CD4-positive, alpha-beta T cell (primary cell): Measurements from ENCODE around the gene MYOF. TPM values are rescaled to one million over a fixed set of nuclear protein-coding genes. Genes with fewer than 3 reads are reported as not detected.

Experiments used
- ATAC-seq: fragments of 200-7000 bp; cut with Tn5 transposase; one replicate; pipeline ENCODE4 v1.10.0; 2022; ENCODE audit warnings: mild to moderate bottlenecking; ENCODE audit not compliant: poor library complexity
- CTCF ChIA-PET: fragments of 350-600 bp; sonication (Branson Sonifier 250); formaldehyde crosslinking; loops from one replicate; lab custom pipeline; 2021; ENCODE audit warnings: antibody characterized with exemption, inconsistent platforms; lab: Charles Lee
- POLR2A ChIA-PET: fragments of 350-600 bp; sonication (Branson Sonifier 250); formaldehyde crosslinking; loops from one replicate; lab custom pipeline; 2021; ENCODE audit warnings: antibody characterized with exemption, inconsistent platforms; lab: Charles Lee
- DNase-seq, 14 experiments: peaks; one replicate each; pipeline ENCODE4 v3.0.0-alpha.2; 2013 to 2020; ENCODE audit warnings: mixed read lengths in 2 of 14
- H3K27ac ChIP-seq, 2 donors: one replicate each; pipeline versions ENCODE4 v1.5.1 to v1.7.0; 2013; ENCODE audit warnings: low read length in 2 of 2, low read depth in 1 of 2, mild to moderate bottlenecking in 1 of 2
- H3K27me3 ChIP-seq, 2 experiments: 1 replicate in 1 of 2; 2 replicates in 1 of 2; pipeline versions ENCODE4 v1.6.1 to v1.7.0; 2013; ENCODE audit warnings: low read length in 2 of 2, control low read depth in 1 of 2, mild to moderate bottlenecking in 1 of 2, moderate library complexity in 1 of 2; ENCODE audit not compliant: insufficient read depth in 2 of 2, control insufficient read depth in 1 of 2
- H3K36me3 ChIP-seq: one replicate; pipeline ENCODE4 v1.6.1; 2013; ENCODE audit warnings: low read length, control low read depth; ENCODE audit not compliant: insufficient read depth
- H3K4me1 ChIP-seq: one replicate; pipeline ENCODE4 v1.6.1; 2013; ENCODE audit warnings: low read length, control low read depth; ENCODE audit not compliant: insufficient read depth
- H3K4me3 ChIP-seq: one replicate; pipeline ENCODE4 v1.5.1; 2013; ENCODE audit warnings: mild to moderate bottlenecking, low read length, moderate library complexity
- H3K9me3 ChIP-seq, 2 experiments: 1 replicate in 1 of 2; 2 replicates in 1 of 2; pipeline versions ENCODE4 v1.6.1 to v1.7.0; 2013; ENCODE audit warnings: low read length in 2 of 2, mild to moderate bottlenecking in 2 of 2, control low read depth in 1 of 2, moderate library complexity in 1 of 2; ENCODE audit not compliant: control insufficient read depth in 1 of 2, insufficient read depth in 1 of 2
- H3K27ac Mint-ChIP-seq: one replicate; pipeline ENCODE4 v1.8.0; 2020; ENCODE audit warnings: mixed read lengths
- H3K27me3 Mint-ChIP-seq: one replicate; pipeline ENCODE4 v1.8.0; 2021; ENCODE audit warnings: mixed read lengths
- H3K36me3 Mint-ChIP-seq: one replicate; pipeline ENCODE4 v1.8.0; 2021; ENCODE audit warnings: low read depth, mixed read lengths
- H3K4me1 Mint-ChIP-seq: one replicate; pipeline ENCODE4 v1.8.0; 2021; ENCODE audit warnings: low read depth, mixed read lengths
- H3K4me3 Mint-ChIP-seq: one replicate; pipeline ENCODE4 v1.8.0; 2020; ENCODE audit warnings: mild to moderate bottlenecking, mixed read lengths
- H3K9me3 Mint-ChIP-seq: one replicate; pipeline ENCODE4 v1.8.0; 2020; ENCODE audit warnings: mixed read lengths
- intact Hi-C, 2 experiments: fragments of 100-400 bp; cut with DNase I in 1 of 2; cut with micrococcal nuclease in 1 of 2; formaldehyde crosslinking; loops; one replicate each; pipeline versions ENCODE4 v1.15.1 to v1.9.0; 2023 to 2025; cut with DNase I, micrococcal nuclease
- total RNA-seq, 174 experiments: library from RNA in 2 of 174; stranded (reverse) in 2 of 174; gene quantifications; one replicate each; pipeline ENCODE4 v1.2.3 and lab custom pipeline; 2021 to 2026
- TF ChIP-seq, protein P1 (sequence below): fragments of 200-600 bp; IDR thresholded peaks from one replicate; pipeline ENCODE4 v1.8.0; 2022; ENCODE audit warnings: antibody characterized with exemption, mild to moderate bottlenecking

The MYOF gene
- total RNA-seq, 2 experiments from 2014 or later = 0.14 to 0.27 TPM

DNA sequence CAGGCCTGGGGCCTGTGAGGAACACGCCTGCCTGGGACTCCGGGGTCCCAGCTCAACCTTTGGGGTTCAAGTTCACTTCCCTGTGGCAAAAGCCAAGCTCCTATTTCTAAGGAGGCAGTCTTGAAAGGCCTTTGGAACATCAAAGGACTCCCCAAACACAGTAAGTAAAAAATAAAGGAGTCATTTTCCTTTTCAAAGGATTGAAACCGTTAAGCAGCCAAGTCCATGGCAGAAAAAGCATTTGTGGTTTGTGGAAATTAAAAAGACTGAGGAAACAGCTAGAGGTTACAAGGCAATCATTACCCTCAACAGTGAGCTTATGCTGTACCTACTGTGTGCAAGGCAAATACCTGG lies 200.8 kb downstream of the MYOF start:
- H3K9me3 Mint-ChIP-seq = no peaks in the 10 kb centered on the region
- H3K27me3 Mint-ChIP-seq = peaks cover 4% of the 10 kb centered on the region
- Histone ChIP-seq H3K4me3 (no peak overlapping the region), H3K4me1 (no peaks in the 10 kb centered on the region), H3K27ac (no peak overlapping the region), H3K27me3 (no peaks in the 10 kb centered on the region), H3K36me3 (no peaks in the 10 kb centered on the region), H3K9me3 (no peaks in the 10 kb centered on the region)
- TF ChIP-seq, protein P1, sequence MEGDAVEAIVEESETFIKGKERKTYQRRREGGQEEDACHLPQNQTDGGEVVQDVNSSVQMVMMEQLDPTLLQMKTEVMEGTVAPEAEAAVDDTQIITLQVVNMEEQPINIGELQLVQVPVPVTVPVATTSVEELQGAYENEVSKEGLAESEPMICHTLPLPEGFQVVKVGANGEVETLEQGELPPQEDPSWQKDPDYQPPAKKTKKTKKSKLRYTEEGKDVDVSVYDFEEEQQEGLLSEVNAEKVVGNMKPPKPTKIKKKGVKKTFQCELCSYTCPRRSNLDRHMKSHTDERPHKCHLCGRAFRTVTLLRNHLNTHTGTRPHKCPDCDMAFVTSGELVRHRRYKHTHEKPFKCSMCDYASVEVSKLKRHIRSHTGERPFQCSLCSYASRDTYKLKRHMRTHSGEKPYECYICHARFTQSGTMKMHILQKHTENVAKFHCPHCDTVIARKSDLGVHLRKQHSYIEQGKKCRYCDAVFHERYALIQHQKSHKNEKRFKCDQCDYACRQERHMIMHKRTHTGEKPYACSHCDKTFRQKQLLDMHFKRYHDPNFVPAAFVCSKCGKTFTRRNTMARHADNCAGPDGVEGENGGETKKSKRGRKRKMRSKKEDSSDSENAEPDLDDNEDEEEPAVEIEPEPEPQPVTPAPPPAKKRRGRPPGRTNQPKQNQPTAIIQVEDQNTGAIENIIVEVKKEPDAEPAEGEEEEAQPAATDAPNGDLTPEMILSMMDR = no peak
- no peak overlapping the region for H3K27ac Mint-ChIP-seq
- H3K4me3 Mint-ChIP-seq = no peak overlapping the region
- H3K36me3 Mint-ChIP-seq = no peaks in the 10 kb centered on the region
- ATAC-seq (no peak), DNase-seq (no peak)
- ChIA-PET CTCF (interaction anchor here (0.7 kb wide), 1 partner anchor 488 kb away, joined by 3 read pairs; no protein-coding TSS in a partner anchor), POLR2A (no interaction called here)
- intact Hi-C loops = no loop called here
- H3K4me1 Mint-ChIP-seq = no peaks in the 10 kb centered on the region

DNA sequence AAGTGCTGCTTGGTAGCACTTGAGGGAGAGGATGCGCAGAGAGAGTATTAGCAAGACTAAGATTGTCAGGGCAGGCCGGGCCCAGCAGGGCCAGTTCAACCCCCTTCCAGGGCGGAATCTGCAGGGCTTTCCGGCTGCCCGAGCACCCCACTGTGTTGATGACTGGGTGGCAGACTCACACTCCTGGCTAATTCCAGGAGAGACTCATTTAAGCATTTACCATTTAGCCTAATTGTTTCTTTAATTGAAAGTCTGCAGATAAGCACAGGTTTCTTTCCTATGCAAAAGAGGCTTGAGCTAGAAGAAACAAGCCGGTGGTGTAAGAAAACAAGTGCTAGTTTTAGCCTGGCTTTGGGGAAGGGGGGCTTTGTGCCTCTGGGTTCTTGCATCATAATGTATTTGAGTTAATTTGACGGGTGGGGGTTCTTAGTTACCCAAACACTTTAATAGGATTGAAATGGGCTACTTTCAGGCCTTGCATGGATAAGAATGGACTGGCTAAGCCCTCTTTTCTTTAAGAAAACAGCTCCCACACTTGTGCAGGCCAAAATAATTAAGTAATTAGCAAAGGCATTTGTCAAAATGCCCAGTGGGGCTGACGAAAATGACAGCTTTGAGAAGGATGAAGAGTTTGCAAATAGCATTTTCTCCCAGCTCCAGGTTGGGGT lies 201.3 kb downstream of the MYOF start:
- ChIA-PET POLR2A (no interaction called here), CTCF (no interaction called here)
- Histone ChIP-seq H3K4me1 (no peaks in the 10 kb centered on the region), H3K4me3 (no peak overlapping the region), H3K9me3 (no peaks in the 10 kb centered on the region), H3K36me3 (no peaks in the 10 kb centered on the region), H3K27ac (no peak overlapping the region), H3K27me3 (no peaks in the 10 kb centered on the region)
- H3K9me3 Mint-ChIP-seq = no peaks in the 10 kb centered on the region
- H3K27me3 Mint-ChIP-seq = peaks cover 4% of the 10 kb centered on the region
- no peaks in the 10 kb centered on the region for H3K36me3 Mint-ChIP-seq
- TF ChIP-seq, protein P1 = no peak
- no peak overlapping the region for H3K4me3 Mint-ChIP-seq
- DNase-seq = no peak
- H3K4me1 Mint-ChIP-seq = no peaks in the 10 kb centered on the region
- no peak overlapping the region for H3K27ac Mint-ChIP-seq
- intact Hi-C loops = no loop called here
- no peak for ATAC-seq

DNA sequence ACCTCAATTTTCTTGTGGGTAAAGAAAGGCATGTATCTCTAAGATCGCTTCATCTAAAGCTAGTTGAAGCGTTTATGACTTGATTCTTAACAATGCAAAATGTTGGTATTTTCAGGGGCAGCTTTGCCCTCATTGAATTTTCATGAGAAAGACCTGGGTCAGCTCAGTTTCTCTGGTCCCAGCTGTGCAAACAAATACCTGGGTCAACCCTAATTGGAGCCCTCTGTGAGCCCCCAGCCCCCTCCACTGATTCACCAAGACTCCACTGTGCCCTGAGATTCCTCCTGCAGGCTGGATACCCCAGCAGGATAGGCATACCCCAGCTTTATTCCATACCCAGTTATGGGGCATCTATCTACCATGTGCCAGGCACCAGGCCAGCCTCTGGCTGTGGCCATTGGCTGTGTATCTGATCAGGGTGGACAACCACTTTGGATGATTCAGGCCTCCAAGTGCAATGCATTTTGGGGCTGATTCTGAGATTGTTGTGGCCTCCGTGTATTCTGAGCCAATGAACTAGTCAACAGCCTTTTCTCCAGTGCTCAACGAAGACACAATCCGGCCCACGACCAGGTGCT lies 201.9 kb downstream of the MYOF start:
- no peaks in the 10 kb centered on the region for H3K9me3 Mint-ChIP-seq
- Histone ChIP-seq H3K36me3 (no peaks in the 10 kb centered on the region), H3K9me3 (no peaks in the 10 kb centered on the region), H3K27ac (no peak overlapping the region), H3K4me1 (no peaks in the 10 kb centered on the region), H3K27me3 (no peaks in the 10 kb centered on the region), H3K4me3 (no peak overlapping the region)
- peaks cover 4% of the 10 kb centered on the region for H3K27me3 Mint-ChIP-seq
- intact Hi-C loops = no loop called here
- POLR2A ChIA-PET = no interaction called here
- no peaks in the 10 kb centered on the region for H3K4me1 Mint-ChIP-seq
- TF ChIP-seq, protein P1 = no peak
- CTCF ChIA-PET = no interaction called here
- H3K36me3 Mint-ChIP-seq = no peaks in the 10 kb centered on the region
- ATAC-seq (no peak), DNase-seq (no peak)
- H3K4me3 Mint-ChIP-seq = no peak overlapping the region
- no peak overlapping the region for H3K27ac Mint-ChIP-seq
